Daoy (cell line): ENCODE results near the gene ARHGEF28. TPM values are rescaled to one million over a fixed set of nuclear protein-coding genes. Genes with fewer than 3 reads are reported as not detected.

Experiments used
- DNase-seq: peaks from one replicate; pipeline ENCODE4 v3.0.0-alpha.2; 2015; ENCODE audit warnings: low read depth
- total RNA-seq: library from RNA; depleted of rRNA; stranded (reverse); fragments of >200 nt; shearing (Covaris generic); gene quantifications from 2 replicates; pipeline ENCODE4 v1.2.3, GENCODE V29; 2014

Gene ARHGEF28
- total RNA-seq, 1 experiment from 2014 or later = 3.9 TPM

DNA sequence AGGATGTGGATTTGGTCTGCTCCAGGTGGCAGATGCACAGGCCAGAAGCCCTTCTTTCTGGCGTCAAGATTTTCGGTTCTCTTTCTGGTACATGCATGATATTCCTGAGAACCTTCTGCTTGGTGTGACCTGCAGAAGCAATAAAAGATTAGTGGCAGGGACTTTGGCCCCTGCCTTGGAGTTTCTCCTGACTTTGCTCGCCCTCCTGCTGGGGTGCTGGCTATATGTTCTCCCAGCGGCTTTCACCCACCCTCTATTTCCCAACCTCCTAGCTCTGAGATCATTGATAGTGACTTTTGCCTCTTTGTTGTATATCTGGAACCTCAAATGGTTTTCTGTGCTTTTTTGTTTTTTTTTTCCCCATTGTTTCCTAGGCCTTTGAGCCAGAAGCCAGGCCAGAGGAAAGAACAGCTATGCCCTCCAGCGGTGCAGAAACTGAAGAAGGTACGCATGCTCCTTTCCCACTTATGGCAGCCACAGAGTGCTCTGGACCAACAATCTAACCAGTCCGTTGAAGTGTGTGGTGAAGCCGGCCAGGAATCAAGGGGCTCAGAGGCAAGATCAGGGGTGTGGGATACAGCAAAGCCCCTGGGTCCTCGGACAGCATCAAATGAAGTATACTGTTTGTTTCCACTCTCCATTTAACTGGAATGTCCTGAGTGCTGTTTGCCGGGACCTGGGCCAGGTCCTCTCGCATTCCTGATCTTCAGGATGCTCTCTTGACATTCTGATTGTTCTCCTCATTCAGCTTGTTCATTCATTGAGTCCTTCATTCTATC is 154.5 kb downstream of the ARHGEF28 start:
- peak; percentile 23 for DNase-seq

GRCh38 chr5:73781107-73781768 is 155.2 kb downstream of the ARHGEF28 start:
- no peak for DNase-seq

GRCh38 chr5:73783828-73784227 is 157.8 kb downstream of the ARHGEF28 start:
- no peak for DNase-seq

- DNase-seq = no peak
Observed at GRCh38 chr5:73786043-73786831, 160.2 kb downstream of the ARHGEF28 start.

- no peak for DNase-seq
Observed at GRCh38 chr5:73789851-73790281, 163.9 kb downstream of the ARHGEF28 start.

- DNase-seq = no peak
Observed at GRCh38 chr5:73791389-73791788, 165.4 kb downstream of the ARHGEF28 start.

- peak; percentile 75 for DNase-seq
Observed at GRCh38 chr5:73792687-73793320, 166.8 kb downstream of the ARHGEF28 start.

GRCh38 chr5:73793911-73794310 is 167.9 kb downstream of the ARHGEF28 start:
- peak; percentile 8 for DNase-seq

GRCh38 chr5:73796164-73797131 is 170.5 kb downstream of the ARHGEF28 start:
- DNase-seq = peak; percentile 91

DNA sequence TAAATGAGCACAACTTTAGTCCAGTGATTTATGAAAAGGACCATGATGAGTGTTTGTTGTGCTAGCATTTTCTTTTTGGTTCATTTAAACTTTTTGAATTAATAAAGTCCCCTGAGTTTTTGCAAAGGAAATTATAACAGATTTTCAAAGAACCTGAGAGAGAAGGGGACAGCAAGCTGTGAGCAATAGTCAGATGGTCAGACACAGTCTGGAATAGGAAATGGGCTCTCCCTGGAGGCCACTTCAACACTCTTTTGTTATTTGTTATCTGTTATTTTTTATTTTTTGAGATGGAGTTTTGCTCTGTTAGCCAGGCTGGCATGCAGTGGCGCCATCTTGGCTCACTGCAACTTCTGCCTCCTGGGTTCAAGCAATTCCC is 171.1 kb downstream of the ARHGEF28 start:
- DNase-seq = peak; percentile 49

GRCh38 chr5:73799401-73799972 is 173.5 kb downstream of the ARHGEF28 start:
- no peak for DNase-seq

DNA sequence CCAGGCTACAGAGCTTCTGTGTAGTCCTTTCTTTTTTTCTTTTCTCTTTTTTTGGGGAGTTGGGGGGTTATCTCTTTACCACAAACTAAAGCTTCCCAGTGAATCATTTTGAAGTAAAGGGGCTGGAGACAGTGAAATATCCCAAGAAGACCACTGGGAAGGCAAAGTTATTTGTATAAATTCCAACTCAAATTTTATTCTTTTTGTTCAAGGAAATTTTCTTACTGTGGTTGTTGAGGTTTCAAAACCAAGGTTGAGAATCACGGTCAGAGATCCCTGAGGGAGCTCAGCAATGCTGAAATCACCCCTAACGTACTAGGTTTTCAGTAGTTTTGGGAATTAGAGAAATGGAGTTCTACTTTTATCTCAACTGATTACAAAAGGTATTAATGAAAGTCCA is 175.7 kb downstream of the ARHGEF28 start:
- DNase-seq = no peak

DNA sequence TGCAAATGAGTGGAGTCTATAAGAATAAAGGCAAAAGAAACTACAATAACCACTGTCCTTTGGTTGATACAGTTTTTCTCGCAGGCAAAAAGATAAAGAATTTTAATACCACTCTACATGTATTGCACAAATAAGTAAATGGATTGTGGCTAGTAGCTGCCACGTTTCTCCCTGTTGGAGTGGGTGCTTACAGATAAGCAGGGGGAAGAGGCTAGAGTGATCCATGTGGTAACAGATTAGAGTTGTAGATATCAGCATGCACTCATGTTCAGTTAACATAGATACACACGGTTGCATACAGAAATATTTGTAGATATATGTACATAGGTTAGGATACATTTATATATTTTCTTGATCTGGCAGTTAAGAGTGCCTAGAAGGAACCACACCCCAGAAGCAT is 179.5 kb downstream of the ARHGEF28 start:
- DNase-seq = no peak

DNA sequence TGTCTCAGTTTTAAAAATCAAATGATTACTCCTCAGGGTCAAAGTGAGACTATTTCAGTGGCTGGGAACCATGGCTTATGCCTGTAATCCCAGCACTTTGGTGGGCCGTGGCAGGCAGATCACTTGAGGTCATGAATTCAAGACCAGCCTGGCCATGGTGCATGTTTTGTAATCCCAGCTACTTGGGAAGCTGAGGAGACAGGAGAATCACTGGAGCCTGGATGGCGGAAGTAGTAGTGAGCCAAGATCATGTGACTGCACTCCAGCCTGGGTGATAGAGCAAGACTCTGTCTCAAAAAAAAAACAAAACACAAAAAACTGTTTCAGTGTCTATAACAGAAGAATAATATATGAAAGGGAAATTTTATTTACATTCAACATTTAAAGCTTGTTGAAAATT is 182.9 kb downstream of the ARHGEF28 start:
- DNase-seq = no peak

- DNase-seq = no peak
Observed at GRCh38 chr5:73810429-73810828, 184.4 kb downstream of the ARHGEF28 start.

DNA sequence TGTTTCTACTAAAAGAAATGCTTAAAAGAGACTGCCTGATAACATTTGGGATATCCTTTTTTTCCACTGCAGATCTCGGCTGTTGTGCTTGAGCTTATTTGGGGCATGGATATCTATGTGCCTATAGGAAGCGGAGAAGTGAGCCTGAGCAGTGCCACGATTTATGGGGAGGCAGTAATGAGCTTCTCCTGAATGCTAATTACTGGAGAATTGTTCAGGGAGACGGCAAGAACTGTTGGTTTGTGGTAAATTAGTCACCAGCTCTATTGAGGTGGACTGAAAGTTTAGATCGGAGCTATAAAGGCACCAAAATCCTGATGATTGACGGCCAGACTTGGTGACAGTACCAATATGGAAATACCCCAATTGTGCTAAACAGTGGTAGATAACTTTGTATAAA is 186.5 kb downstream of the ARHGEF28 start:
- peak; percentile 34 for DNase-seq

DNA sequence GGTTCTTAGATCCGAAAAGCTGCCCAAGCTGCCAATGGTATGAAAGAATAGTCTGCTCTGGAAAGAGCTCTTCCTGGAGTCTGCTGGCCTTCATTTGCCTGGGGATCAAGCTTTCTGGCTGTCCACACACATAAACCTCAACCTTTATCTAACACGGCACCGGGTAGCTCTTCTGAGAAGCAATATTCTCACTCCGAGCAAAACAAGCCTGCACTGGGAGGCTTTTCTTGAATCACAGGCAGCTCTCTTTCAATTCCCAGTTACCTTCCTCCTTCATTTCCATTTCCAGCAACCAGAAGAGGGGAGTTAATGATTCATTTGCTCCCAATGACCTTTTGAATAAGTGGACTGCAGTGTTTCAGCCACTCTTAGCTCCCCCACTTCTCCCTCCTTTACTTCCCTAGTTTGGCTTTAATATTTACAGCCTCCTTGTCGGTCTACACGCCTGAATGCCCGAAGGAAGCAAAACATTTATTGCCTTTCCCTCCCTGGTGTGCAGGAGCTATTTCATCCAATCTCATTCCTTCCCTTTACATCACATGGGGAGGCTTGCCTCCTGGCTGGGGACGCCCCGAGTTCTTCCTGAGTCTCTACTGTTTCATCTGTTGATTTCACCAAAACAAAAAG is 187.1 kb downstream of the ARHGEF28 start:
- DNase-seq = no peak

- DNase-seq = no peak
Observed at GRCh38 chr5:73814233-73814846, 188.3 kb downstream of the ARHGEF28 start.

- no peak for DNase-seq
Observed at GRCh38 chr5:73815631-73816030, 189.6 kb downstream of the ARHGEF28 start.
